GM18508 (cell line): ENCODE results near the gene FFAR4.

ENCODE experiments used
- ATAC-seq: cut with Tn5 transposase; IDR thresholded peaks from one replicate; pipeline ENCODE4 v1.9.1; 2021; ENCODE audit warnings: moderate number of reproducible peaks; ENCODE audit not compliant: insufficient read depth, unreplicated experiment

Gene FFAR4

DNA sequence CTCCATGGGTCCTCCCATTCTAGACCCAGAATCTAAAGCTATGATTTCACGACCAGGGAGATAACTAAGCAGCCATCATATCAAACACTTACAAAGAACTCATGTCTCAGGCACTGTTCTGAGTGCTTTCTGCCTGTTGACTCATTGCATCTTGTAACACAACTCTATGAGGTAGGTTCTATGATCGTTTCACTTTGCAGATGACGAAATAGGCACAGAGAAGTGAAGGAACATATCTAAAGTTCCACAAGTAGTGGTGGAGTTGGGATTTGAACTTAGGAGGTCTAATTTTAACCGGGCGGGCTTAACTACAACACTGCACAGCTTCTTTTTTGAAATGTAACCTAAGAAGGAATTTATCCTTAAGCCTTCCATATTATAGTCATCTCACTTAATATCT, 31.7 kb downstream of the FFAR4 start:
- ATAC-seq, result no peak

- no peak for ATAC-seq
These were observed 32.9 kb downstream of the FFAR4 start for GRCh38 chr10:93599335-93599734.

DNA sequence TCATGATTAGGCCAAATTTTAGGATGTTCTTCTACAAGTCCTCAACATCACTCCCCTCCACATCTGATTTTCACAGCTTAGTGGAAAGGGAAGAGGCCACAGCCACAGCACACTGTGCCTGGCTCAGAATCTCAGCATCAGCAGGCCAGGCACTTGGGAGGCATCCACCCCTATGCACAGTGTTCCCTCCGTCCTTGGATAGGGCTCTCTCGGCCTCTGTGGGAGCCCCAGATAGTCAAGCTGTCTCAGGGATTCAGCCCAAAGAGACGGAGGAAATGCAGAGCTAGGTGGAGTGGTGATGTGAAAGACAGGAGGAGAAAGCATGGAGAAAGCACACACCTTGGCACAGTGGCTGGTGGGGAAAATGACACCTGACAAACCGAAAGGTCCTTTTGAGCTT, 33.3 kb downstream of the FFAR4 start:
- no peak for ATAC-seq

DNA sequence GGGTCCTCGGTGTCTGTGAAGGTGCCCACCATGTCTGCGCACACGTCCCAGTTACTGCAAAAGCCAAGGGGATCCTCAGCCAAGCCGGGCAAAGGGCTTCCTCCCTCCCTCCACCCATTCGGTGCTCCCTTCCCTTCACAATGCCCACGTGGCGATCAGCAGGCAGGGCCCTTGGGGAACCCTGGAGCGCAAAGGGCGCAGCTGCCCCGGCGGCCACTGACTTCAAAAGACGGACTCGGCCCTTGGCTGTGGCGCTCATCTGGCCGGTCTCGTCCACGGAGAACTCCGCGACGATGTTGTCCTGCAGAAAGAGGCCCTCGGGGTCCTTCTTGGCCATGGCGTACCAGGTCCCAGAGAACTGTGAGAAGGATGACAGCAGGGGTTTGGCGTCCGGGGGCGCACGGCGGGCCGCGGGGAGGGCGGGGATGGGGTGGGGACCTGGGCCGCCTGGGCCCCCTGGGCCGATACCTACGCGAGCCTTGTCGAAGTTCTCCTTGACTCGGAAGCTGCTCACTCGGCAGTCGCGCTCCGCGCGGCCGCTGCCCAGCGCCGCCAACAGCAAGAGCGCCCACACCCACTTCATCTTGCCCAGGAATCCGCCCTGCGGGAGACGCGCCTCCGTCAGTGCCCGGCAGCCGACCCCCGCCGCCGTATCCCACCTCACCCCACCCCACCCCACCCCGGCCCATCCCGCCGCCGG, 34.1 kb downstream of the FFAR4 start:
- ATAC-seq, result no peak

- ATAC-seq, result no peak
These were observed 34.8 kb downstream of the FFAR4 start, which contains the start of gene RBP4 for GRCh38 chr10:93601146-93601773. RBP4 (minus strand) TSS chr10:93601235; CDS start chr10:93601028, 207 bp downstream.

DNA sequence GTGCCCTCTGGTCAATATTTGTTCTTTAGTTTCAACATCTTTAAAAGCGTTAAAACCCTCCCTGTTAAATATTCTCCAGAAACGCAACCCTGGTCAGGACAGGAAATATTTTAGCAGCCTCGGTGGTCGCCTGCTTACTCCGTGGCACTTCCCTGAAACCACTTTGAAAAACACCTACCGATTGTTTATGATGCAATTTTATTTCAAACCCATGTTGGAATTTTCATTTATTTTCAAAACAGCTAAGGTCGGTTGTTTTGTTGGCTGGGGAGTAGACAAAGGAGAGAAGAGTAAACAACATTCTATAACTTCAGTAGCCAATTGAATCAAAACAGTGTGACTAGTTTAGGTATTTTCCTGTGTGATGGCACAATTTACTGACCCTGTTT, 35.3 kb downstream of the FFAR4 start:
- ATAC-seq, result no peak

DNA sequence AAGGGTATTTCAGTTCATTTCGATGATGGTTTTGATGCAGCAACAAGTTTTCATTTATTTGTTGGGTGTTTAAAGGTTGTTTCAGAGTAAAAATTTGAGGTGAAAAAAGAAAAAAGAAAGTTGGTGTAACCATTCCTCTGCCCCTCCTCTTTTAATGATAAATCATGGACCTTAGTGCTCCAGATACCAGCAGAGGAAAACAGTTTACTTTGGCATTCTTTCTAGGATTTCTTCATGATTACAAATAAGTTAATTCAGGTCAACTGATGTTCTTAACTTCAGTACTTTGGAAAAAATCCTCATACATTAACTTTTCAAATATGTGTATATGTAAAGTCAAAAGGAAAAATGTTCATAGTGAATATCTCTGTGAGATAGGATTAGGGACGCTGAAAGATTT, 36.6 kb downstream of the FFAR4 start:
- ATAC-seq, result no peak

DNA sequence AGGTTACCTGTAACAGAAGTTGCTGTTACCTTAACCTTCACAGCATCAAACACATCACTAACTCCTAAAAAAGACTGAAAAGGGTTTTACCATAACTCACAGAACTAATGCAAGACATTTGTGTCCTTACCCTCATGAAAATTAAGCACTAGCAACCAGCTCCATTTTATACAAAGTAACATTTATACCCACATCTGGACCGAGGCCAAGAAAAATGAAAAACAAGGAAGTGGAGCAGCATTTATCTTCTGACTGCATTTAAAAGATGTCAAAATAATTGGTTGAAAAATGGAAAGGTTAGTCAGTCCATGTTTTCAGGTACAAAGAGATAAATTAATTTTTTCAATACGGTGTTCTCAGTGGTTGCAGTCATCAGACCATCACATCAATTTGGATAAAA, 37.7 kb downstream of the FFAR4 start:
- ATAC-seq, result no peak

- ATAC-seq, result no peak
These were observed 42.0 kb downstream of the FFAR4 start for GRCh38 chr10:93608421-93608820.

GRCh38 chr10:93612311-93612710, 45.8 kb downstream of the FFAR4 start, which contains the start of gene PDE6C:
PDE6C (plus strand) TSS chr10:93612537; CDS start chr10:93612726, 189 bp downstream.
- ATAC-seq, result no peak

- no peak for ATAC-seq
These were observed 46.7 kb downstream of the FFAR4 start for GRCh38 chr10:93613126-93613525.

GRCh38 chr10:93614101-93614825, 47.8 kb downstream of the FFAR4 start:
- ATAC-seq, result no peak

- ATAC-seq, result no peak
These were observed 49.2 kb downstream of the FFAR4 start for GRCh38 chr10:93615576-93616235.

GRCh38 chr10:93620925-93621324, 54.5 kb downstream of the FFAR4 start:
- ATAC-seq, result no peak

DNA sequence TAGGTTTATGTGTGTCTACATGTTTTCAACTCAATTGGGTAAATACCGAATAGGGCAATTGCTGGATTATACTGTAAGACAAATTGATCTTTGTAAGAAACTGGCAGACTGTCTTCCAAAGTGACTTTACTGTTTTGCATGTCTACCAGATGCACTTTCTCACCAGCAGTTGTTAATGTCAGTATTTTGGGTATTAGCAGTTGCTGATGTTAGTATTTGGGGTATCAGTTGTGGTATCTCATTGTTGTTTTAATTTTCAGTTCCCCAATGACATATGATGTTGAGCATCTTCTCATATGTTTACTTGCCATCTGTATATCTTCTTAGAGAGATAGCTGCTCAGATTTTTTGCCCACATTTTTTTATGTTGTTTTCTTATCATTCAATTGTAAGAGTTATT, 56.5 kb downstream of the FFAR4 start:
- no peak for ATAC-seq

GRCh38 chr10:93628858-93629257, 62.4 kb downstream of the FFAR4 start:
- no peak for ATAC-seq

DNA sequence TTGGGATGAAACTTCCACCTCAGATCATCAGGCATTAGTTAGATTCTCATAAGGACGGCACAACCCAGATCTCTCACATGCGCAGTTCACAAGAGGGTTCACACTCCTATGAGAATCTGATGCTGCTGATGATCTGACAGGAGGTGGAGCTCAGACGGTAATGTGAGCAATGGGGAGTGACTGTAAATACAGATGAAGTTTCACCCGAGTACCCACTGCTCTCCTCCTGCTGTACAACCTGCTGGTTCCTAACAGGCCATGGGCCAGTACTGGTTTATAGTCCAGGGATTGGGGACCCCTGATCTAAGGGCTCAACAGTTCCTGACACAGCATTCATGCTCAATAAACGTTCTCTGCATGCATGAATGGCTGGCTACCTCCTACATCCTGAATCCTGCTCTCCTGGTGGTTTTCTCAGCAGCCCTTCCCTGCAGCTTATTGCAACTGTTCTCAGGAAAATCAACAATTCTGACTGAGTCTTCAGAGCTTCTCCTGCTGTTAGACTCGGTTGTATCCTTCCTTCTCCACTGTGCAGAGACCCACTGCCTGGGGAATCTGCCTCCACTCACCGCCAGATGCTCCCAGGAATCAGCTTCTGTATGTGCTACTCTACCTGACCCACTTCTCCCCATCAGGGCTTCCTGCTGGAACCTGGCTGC, 63.3 kb downstream of the FFAR4 start:
- no peak for ATAC-seq

DNA sequence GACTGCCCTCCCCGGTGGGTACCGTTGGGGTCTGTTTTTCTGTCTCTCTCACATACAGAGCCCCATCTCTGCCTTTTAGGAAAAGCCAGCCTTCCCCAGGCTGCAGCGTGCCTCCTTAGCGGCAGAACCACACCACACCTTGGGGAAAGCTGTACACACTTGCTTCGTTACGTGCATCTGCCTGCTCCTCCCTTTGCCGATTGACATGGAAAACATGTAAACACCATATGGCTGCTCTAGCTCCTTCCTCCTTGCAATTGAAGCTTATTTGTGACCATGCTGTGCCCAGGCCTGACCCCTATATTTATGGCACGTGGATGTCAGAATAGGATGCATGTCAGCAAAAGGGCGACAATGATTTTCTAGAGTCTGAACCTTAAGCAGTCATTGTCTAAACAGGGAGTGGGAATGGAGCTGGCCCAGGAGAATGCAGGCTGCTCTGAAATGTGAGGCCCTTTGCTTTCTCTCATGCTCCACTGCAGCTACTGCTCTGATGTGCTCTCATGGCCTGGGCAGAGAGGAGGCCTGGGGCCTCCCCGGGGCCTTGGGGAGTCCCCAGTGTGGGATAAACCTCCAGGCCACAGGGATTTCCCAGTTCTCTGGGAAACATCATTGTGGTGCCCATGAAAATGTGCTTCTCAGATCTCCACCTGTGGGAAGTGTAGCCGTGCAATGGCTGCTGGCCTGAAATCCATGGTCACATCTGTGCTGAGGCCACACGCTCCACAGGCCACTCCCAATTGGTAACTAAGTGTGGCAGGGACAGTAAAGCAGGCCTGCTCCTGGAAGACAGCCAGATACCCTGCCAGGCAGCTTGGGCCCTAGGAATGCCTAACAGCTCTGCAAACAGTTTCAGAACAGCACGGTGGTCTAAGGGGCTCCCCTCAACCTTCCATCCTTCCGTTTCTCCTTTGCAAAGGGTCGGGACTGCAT, 64.4 kb downstream of the FFAR4 start:
- no peak for ATAC-seq
